HCT116 (cell line): Measurements from ENCODE around the gene RFLNA. TPM values are rescaled to one million over a fixed set of nuclear protein-coding genes. Genes with fewer than 3 reads are reported as not detected.

Source experiments
- ATAC-seq: fragments of 200-7000 bp; cut with Tn5 transposase; 2 replicates; pipeline ENCODE4 v1.9.1; 2020; ENCODE audit warnings: mild to moderate bottlenecking, moderate library complexity
- BruUV-seq: library from RNA; stranded (reverse); fragments of 400-500 nt; replicated peaks from 2 replicates; lab custom pipeline; 2021; lab: Mats Ljungman, UMichigan
- CTCF ChIA-PET: fragments of 300-600 bp; sonication (Branson Sonifier 250); formaldehyde crosslinking; loops from one replicate; lab custom pipeline; 2021; ENCODE audit warnings: antibody characterized with exemption; lab: Charles Lee
- POLR2A ChIA-PET: fragments of 300-600, 350-600 bp; sonication (Branson Sonifier 250); formaldehyde crosslinking; loops from one replicate; lab custom pipeline; 2021; ENCODE audit warnings: antibody characterized with exemption; lab: Charles Lee
- RAD21 ChIA-PET, 2 experiments: fragments of 300-600 bp; sonication (Branson Sonifier 250); formaldehyde crosslinking; loops; one replicate each; lab custom pipeline; 2023; ENCODE audit warnings: low total read pairs in 2 of 2; ENCODE audit not compliant: uncharacterized antibody in 2 of 2, unreplicated experiment in 2 of 2, low non-redundant PET in 1 of 2; lab: Charles Lee
- DNase-seq: peaks from one replicate; pipeline ENCODE4 v3.0.0-alpha.2; 2010; ENCODE audit warnings: low read depth, low spot score
- H2AFZ ChIP-seq: fragments of 200-600 bp; shearing (Covaris generic), sonication (generic); 2 replicates; pipeline ENCODE4 v1.6.1; 2017; ENCODE audit warnings: low read depth, mixed run types, mixed read lengths, antibody characterized with exemption, low read length; ENCODE audit not compliant: poor library complexity, severe bottlenecking
- H3K27ac ChIP-seq: 2 replicates; pipeline ENCODE4 v1.5.1; 2012; ENCODE audit warnings: low read depth, low read length
- H3K27me3 ChIP-seq: fragments of 200-600 bp; sonication (generic); 2 replicates; pipeline ENCODE4 v1.6.1; 2016; ENCODE audit warnings: mixed run types, low read length, mixed read lengths; ENCODE audit not compliant: insufficient read depth
- H3K36me3 ChIP-seq, 2 experiments: fragments of 200-500 bp in 1 of 2; fragments of 200-600 bp in 1 of 2; sonication (Bioruptor generic) in 1 of 2; sonication (generic) in 1 of 2; 2 replicates each; pipeline versions ENCODE4 v1.5.1 to v1.6.1; 2014 to 2016; ENCODE audit warnings: low read length in 2 of 2, inconsistent platforms in 1 of 2, mixed read lengths in 1 of 2, mixed run types in 1 of 2; ENCODE audit not compliant: insufficient read depth in 2 of 2, control insufficient read depth in 1 of 2
- H3K4me1 ChIP-seq, 2 experiments: fragments of 200-600 bp in 1 of 2; sonication (generic) in 1 of 2; 2 replicates each; pipeline versions ENCODE4 v1.5.1 to v1.6.1; 2012 to 2017; ENCODE audit warnings: low read length in 2 of 2, inconsistent platforms in 1 of 2, mild to moderate bottlenecking in 1 of 2, mixed read lengths in 1 of 2, mixed run types in 1 of 2, moderate library complexity in 1 of 2; ENCODE audit not compliant: insufficient read depth in 2 of 2, control insufficient read depth in 1 of 2
- H3K4me2 ChIP-seq: fragments of 200-600 bp; sonication (generic); 2 replicates; pipeline ENCODE4 v1.6.1; 2017; ENCODE audit warnings: mixed run types, low read length, mixed read lengths
- H3K4me3 ChIP-seq, 2 experiments: fragments of 200-600 bp in 1 of 2; sonication (generic) in 1 of 2; replicated peaks in 1 of 2; 2 replicates each; pipeline ENCODE4 v1.5.1; 2011 to 2016; ENCODE audit warnings: low read length in 2 of 2, control low read depth in 1 of 2, low read depth in 1 of 2, mild to moderate bottlenecking in 1 of 2, mixed read lengths in 1 of 2, mixed run types in 1 of 2
- H3K79me2 ChIP-seq: fragments of 200-600 bp; sonication (generic); 2 replicates; pipeline ENCODE4 v1.6.1; 2017; ENCODE audit warnings: mild to moderate bottlenecking, mixed run types, low read length, moderate library complexity, mixed read lengths; ENCODE audit not compliant: insufficient read depth
- H3K9ac ChIP-seq: fragments of 200-600 bp; sonication (generic); 2 replicates; pipeline ENCODE4 v1.6.1; 2016; ENCODE audit warnings: low read length, mixed read lengths
- H3K9me2 ChIP-seq: fragments of 200-600 bp; sonication (generic), shearing (Covaris generic); 2 replicates; pipeline ENCODE4 v1.6.1; 2017; ENCODE audit warnings: mixed run types, mild to moderate bottlenecking, moderate library complexity; ENCODE audit not compliant: insufficient read depth
- H3K9me3 ChIP-seq, 2 experiments: fragments of 200-500 bp in 1 of 2; fragments of 200-600 bp in 1 of 2; sonication (Bioruptor generic) in 1 of 2; sonication (generic) in 1 of 2; 2 replicates each; pipeline ENCODE4 v1.6.1; 2014 to 2017; ENCODE audit warnings: low read length in 2 of 2, mixed read lengths in 2 of 2, inconsistent platforms in 1 of 2, low read depth in 1 of 2, mild to moderate bottlenecking in 1 of 2, mixed run types in 1 of 2, moderate library complexity in 1 of 2; ENCODE audit not compliant: control insufficient read depth in 1 of 2, insufficient read depth in 1 of 2
- H4K20me1 ChIP-seq: fragments of 200-600 bp; sonication (generic), shearing (Covaris generic); 2 replicates; pipeline ENCODE4 v1.6.1; 2017; ENCODE audit warnings: mixed run types, mild to moderate bottlenecking, moderate library complexity; ENCODE audit not compliant: insufficient read depth
- CBX3 ChIP-seq: IDR thresholded peaks from 2 replicates; pipeline ENCODE4 v1.6.1; 2012; ENCODE audit warnings: low read depth
- EGR1 ChIP-seq: IDR thresholded peaks from 2 replicates; pipeline ENCODE4 v1.6.1; 2012; ENCODE audit warnings: low read depth
- FOSL1 ChIP-seq: IDR thresholded peaks from 2 replicates; pipeline ENCODE4 v1.6.1; 2012; ENCODE audit warnings: low read depth
- JUND ChIP-seq: IDR thresholded peaks from 2 replicates; pipeline ENCODE4 v1.6.1; 2012
- POLR2A ChIP-seq: IDR thresholded peaks from 2 replicates; pipeline ENCODE4 v1.7.0; 2011; ENCODE audit warnings: borderline replicate concordance; ENCODE audit not compliant: insufficient read depth, insufficient read length; ENCODE audit errors: extremely low read depth
- RAD21 ChIP-seq: IDR thresholded peaks from 2 replicates; pipeline ENCODE4 v1.6.1; 2012; ENCODE audit warnings: low read depth, mild to moderate bottlenecking
- REST ChIP-seq: IDR thresholded peaks from 2 replicates; pipeline ENCODE4 v1.6.1; 2012; ENCODE audit warnings: low read depth
- SIN3A ChIP-seq: IDR thresholded peaks from 2 replicates; pipeline ENCODE4 v1.6.1; 2012; ENCODE audit warnings: low read depth
- SP1 ChIP-seq: IDR thresholded peaks from 2 replicates; pipeline ENCODE4 v1.6.1; 2012; ENCODE audit warnings: low read depth
- ZBTB33 ChIP-seq: IDR thresholded peaks from 2 replicates; pipeline ENCODE4 v1.6.1; 2011; ENCODE audit warnings: mild to moderate bottlenecking, low read length, moderate library complexity; ENCODE audit not compliant: insufficient replicate concordance; ENCODE audit errors: extremely low read depth
- ZFX ChIP-seq: fragments of 450-650 bp; IDR thresholded peaks from 2 replicates; pipeline ENCODE4 v1.6.1; 2017
- intact Hi-C: fragments of 100-400 bp; cut with micrococcal nuclease; formaldehyde crosslinking; loops from 2 replicates; pipeline ENCODE4 v1.10.0; 2022
- total RNA-seq: library from RNA; stranded (reverse); gene quantifications from one replicate; pipeline ENCODE4 v1.2.1, GENCODE V29; 2021; ENCODE audit not compliant: unreplicated experiment
- TF ChIP-seq, protein P1 (sequence below): IDR thresholded peaks from 2 replicates; pipeline ENCODE4 v1.6.1; 2012

RFLNA gene
- total RNA-seq, 1 experiment from 2014 or later, result not detected

- no peaks in the 10 kb centered on the region for H3K9me2 ChIP-seq
- ATAC-seq, result no peak
- H3K4me1 ChIP-seq, result no peaks in the 10 kb centered on the region
- TF ChIP-seq SIN3A (no peak), FOSL1 (no peak), ZBTB33 (no peak), POLR2A (no peak), EGR1 (no peak), ZFX (no peak), SP1 (no peak), RAD21 (no peak), CBX3 (no peak), REST (no peak), JUND (no peak)
- TF ChIP-seq, protein P1, sequence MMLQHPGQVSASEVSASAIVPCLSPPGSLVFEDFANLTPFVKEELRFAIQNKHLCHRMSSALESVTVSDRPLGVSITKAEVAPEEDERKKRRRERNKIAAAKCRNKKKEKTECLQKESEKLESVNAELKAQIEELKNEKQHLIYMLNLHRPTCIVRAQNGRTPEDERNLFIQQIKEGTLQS, result no peak
- TF ChIP-seq, all 23 proteins: peak for 0
- Histone ChIP-seq H3K79me2 (no peaks in the 10 kb centered on the region), H3K4me3 (no peak overlapping the region), H3K36me3 (peaks cover 5 to 26% of the 10 kb centered on the region in 2 experiments; a peak in 3 of 4 replicates), H4K20me1 (no peaks in the 10 kb centered on the region), H3K27me3 (no peaks in the 10 kb centered on the region), H3K9me3 (no peaks in the 10 kb centered on the region), H3K27ac (no peak overlapping the region), H3K4me2 (no peak overlapping the region), H3K9ac (no peak overlapping the region), H2AFZ (no peak overlapping the region)
- intact Hi-C loops, result loop anchor here (5.0 kb wide), 1 partner anchor 439 kb away; no protein-coding TSS in a partner anchor
- ChIA-PET POLR2A (no interaction called here), CTCF (interaction anchor here (0.9 to 1.2 kb wide), 2 partner anchors 13 to 297 kb away, joined by 3 read pairs; no protein-coding TSS in a partner anchor), RAD21 (no interaction called here)
- DNase-seq, result no peak
- BruUV-seq, result no TSS peak
Measured at GRCh38 chr12:124332900-124333299, 38.0 kb downstream of the RFLNA start.
